ENCODE data around the gene NUP62. TPM values are rescaled to one million over a fixed set of nuclear protein-coding genes. Genes with fewer than 3 reads are reported as not detected.

The NUP62 gene
- total RNA-seq, 1 donor from 2014 or later: 39.3 TPM

GRCh38 chr19:49912965-49913685 lies 16.2 kb downstream of the NUP62 start:
- no peak overlapping the region for H3K4me3 ChIP-seq
- no peak overlapping the region for H3K27ac ChIP-seq
- H3K27me3 ChIP-seq: no peaks in the 10 kb centered on the region
- intact Hi-C loops (cut with DNase I): no loop called here
- H3K36me3 ChIP-seq: peaks cover 13% of the 10 kb centered on the region
- peaks cover 5% of the 10 kb centered on the region for H3K4me1 ChIP-seq
- TF ChIP-seq, protein P1, sequence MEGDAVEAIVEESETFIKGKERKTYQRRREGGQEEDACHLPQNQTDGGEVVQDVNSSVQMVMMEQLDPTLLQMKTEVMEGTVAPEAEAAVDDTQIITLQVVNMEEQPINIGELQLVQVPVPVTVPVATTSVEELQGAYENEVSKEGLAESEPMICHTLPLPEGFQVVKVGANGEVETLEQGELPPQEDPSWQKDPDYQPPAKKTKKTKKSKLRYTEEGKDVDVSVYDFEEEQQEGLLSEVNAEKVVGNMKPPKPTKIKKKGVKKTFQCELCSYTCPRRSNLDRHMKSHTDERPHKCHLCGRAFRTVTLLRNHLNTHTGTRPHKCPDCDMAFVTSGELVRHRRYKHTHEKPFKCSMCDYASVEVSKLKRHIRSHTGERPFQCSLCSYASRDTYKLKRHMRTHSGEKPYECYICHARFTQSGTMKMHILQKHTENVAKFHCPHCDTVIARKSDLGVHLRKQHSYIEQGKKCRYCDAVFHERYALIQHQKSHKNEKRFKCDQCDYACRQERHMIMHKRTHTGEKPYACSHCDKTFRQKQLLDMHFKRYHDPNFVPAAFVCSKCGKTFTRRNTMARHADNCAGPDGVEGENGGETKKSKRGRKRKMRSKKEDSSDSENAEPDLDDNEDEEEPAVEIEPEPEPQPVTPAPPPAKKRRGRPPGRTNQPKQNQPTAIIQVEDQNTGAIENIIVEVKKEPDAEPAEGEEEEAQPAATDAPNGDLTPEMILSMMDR (IDR thresholded peaks at IDR 0.05): no peak
- ATAC-seq: peak; percentile 38
- no peaks in the 10 kb centered on the region for H3K9me3 ChIP-seq
- no peak for DNase-seq

- DNase-seq (no peak), ATAC-seq (peak; percentile 55)
- Histone ChIP-seq H3K9me3 (no peaks in the 10 kb centered on the region), H3K4me3 (no peak overlapping the region), H3K27me3 (no peaks in the 10 kb centered on the region), H3K27ac (no peak overlapping the region), H3K4me1 (peaks cover 5% of the 10 kb centered on the region), H3K36me3 (peaks cover 22% of the 10 kb centered on the region)
- TF ChIP-seq, protein P1 (IDR thresholded peaks at IDR 0.05): no peak
- intact Hi-C loops (cut with DNase I): no loop called here
Observed at GRCh38 chr19:49911381-49912145, 17.7 kb downstream of the NUP62 start.

GRCh38 chr19:49910179-49910578 lies 19.1 kb downstream of the NUP62 start:
- no peak overlapping the region for H3K4me3 ChIP-seq
- H3K9me3 ChIP-seq: no peaks in the 10 kb centered on the region
- H3K27me3 ChIP-seq: no peaks in the 10 kb centered on the region
- intact Hi-C loops (cut with DNase I): no loop called here
- TF ChIP-seq, protein P1 (IDR thresholded peaks at IDR 0.05): no peak
- no peak overlapping the region for H3K27ac ChIP-seq
- peaks cover 5% of the 10 kb centered on the region for H3K4me1 ChIP-seq
- peaks cover 29% of the 10 kb centered on the region for H3K36me3 ChIP-seq
- ATAC-seq (no peak), DNase-seq (no peak)

- Histone ChIP-seq H3K27ac (no peak overlapping the region), H3K27me3 (no peaks in the 10 kb centered on the region), H3K4me3 (no peak overlapping the region), H3K4me1 (peaks cover 5% of the 10 kb centered on the region), H3K36me3 (peaks cover 29% of the 10 kb centered on the region), H3K9me3 (no peaks in the 10 kb centered on the region)
- intact Hi-C loops (cut with DNase I): no loop called here
- TF ChIP-seq, protein P1 (IDR thresholded peaks at IDR 0.05): no peak
- DNase-seq (no peak), ATAC-seq (no peak)
Observed at GRCh38 chr19:49908480-49909420, 20.6 kb downstream of the NUP62 start.

- no peak overlapping the region for H3K4me3 ChIP-seq
- TF ChIP-seq, protein P1 (IDR thresholded peaks at IDR 0.05): no peak
- intact Hi-C loops (cut with DNase I): no loop called here
- no peaks in the 10 kb centered on the region for H3K27me3 ChIP-seq
- H3K9me3 ChIP-seq: no peaks in the 10 kb centered on the region
- no peak overlapping the region for H3K27ac ChIP-seq
- peaks cover 5% of the 10 kb centered on the region for H3K4me1 ChIP-seq
- ATAC-seq: no peak
- DNase-seq: no peak
- peaks cover 28% of the 10 kb centered on the region for H3K36me3 ChIP-seq
Observed at GRCh38 chr19:49907745-49908446, 21.4 kb downstream of the NUP62 start.
